Endothelial cell of umbilical vein (primary cell): ENCODE measurements around the gene MTMR6. TPM values are rescaled to one million over a fixed set of nuclear protein-coding genes. Genes with fewer than 3 reads are reported as not detected.

Experiments
- BruUV-seq: library from RNA; stranded (reverse); fragments of 400-500 nt; replicated peaks from 2 replicates; lab custom pipeline; 2021; lab: Mats Ljungman, UMichigan
- CTCF ChIA-PET: fragments of 300-600, 350-600 bp; sonication (Branson Sonifier 250); formaldehyde crosslinking; loops from one replicate; lab custom pipeline; 2021; ENCODE audit warnings: antibody characterized with exemption, inconsistent platforms; lab: Charles Lee
- POLR2A ChIA-PET: fragments of 300-600, 350-600 bp; sonication (Branson Sonifier 250); formaldehyde crosslinking; loops from one replicate; lab custom pipeline; 2021; ENCODE audit warnings: antibody characterized with exemption, inconsistent platforms; lab: Charles Lee
- DNase-seq: peaks from one replicate; pipeline ENCODE4 v3.0.0-alpha.2; 2011; ENCODE audit warnings: low read depth, low spot score
- FAIRE-seq: peaks from 2 replicates; lab custom pipeline; 2011; peaks lifted over from hg19 to GRCh38; lab: Jason Lieb, UNC
- H2AFZ ChIP-seq: 2 replicates; pipeline ENCODE4 v1.6.0; 2012; ENCODE audit warnings: low read depth, low read length, control low read depth, inconsistent platforms
- H3K27ac ChIP-seq: 2 replicates; pipeline ENCODE4 v1.5.1; 2011; ENCODE audit warnings: low read depth, mild to moderate bottlenecking, control low read depth, low read length, moderate library complexity; ENCODE audit not compliant: insufficient read depth
- H3K27me3 ChIP-seq, 2 experiments: 2 replicates each; pipeline versions ENCODE4 v1.6.0 to v1.6.1; 2011; ENCODE audit warnings: low read length in 2 of 2, mixed read lengths in 1 of 2; ENCODE audit not compliant: control insufficient read depth in 2 of 2, insufficient read depth in 2 of 2
- H3K36me3 ChIP-seq, 2 experiments: 2 replicates in 1 of 2; 3 replicates in 1 of 2; pipeline ENCODE4 v1.5.1; 2011; ENCODE audit warnings: low read length in 2 of 2, mild to moderate bottlenecking in 1 of 2, moderate library complexity in 1 of 2; ENCODE audit not compliant: control insufficient read depth in 2 of 2, insufficient read depth in 2 of 2; ENCODE audit errors: extremely low read depth in 1 of 2
- H3K4me1 ChIP-seq: 3 replicates; pipeline ENCODE4 v1.5.1; 2011; ENCODE audit warnings: mild to moderate bottlenecking, low read length; ENCODE audit not compliant: control insufficient read depth, insufficient read depth; ENCODE audit errors: extremely low read depth
- H3K4me2 ChIP-seq: 2 replicates; pipeline ENCODE4 v1.6.1; 2011; ENCODE audit warnings: low read length, control low read depth, mixed read lengths; ENCODE audit not compliant: insufficient read depth
- H3K4me3 ChIP-seq, 3 experiments: fragments of 200-600 bp in 1 of 3; sonication (generic), shearing (Covaris generic) in 1 of 3; replicated peaks in 1 of 3; 2 replicates each; pipeline ENCODE4 v1.5.1; 2011 to 2016; ENCODE audit warnings: control low read depth in 3 of 3, low read length in 3 of 3, mild to moderate bottlenecking in 2 of 3, inconsistent platforms in 1 of 3, low read depth in 1 of 3, moderate library complexity in 1 of 3; ENCODE audit not compliant: insufficient read depth in 1 of 3
- H3K79me2 ChIP-seq: 2 replicates; pipeline ENCODE4 v1.6.0; 2012; ENCODE audit warnings: low read length, inconsistent platforms; ENCODE audit not compliant: control insufficient read depth, insufficient read depth
- H3K9ac ChIP-seq: replicated peaks from 2 replicates; pipeline ENCODE3; 2011; ENCODE audit warnings: low read length, control low read depth; ENCODE audit not compliant: insufficient read depth; ENCODE audit errors: extremely low read depth
- H3K9me1 ChIP-seq: replicated peaks from 3 replicates; pipeline ENCODE4 v1.6.0; 2011; ENCODE audit warnings: mild to moderate bottlenecking, low read length; ENCODE audit not compliant: control insufficient read depth, insufficient read depth; ENCODE audit errors: extremely low read depth
- H3K9me3 ChIP-seq: replicated peaks from 2 replicates; pipeline ENCODE4 v1.5.1; 2012; ENCODE audit warnings: low read length, inconsistent platforms; ENCODE audit not compliant: control insufficient read depth, insufficient read depth
- H4K20me1 ChIP-seq: replicated peaks from 2 replicates; pipeline ENCODE3; 2011; ENCODE audit warnings: mild to moderate bottlenecking, low read length; ENCODE audit not compliant: control insufficient read depth, insufficient read depth; ENCODE audit errors: extremely low read depth
- EZH2 ChIP-seq: IDR thresholded peaks from 2 replicates; pipeline ENCODE4 v1.6.1; 2012; ENCODE audit warnings: borderline replicate concordance, low read depth, mild to moderate bottlenecking, moderate library complexity, low read length, inconsistent platforms; ENCODE audit not compliant: severe bottlenecking
- FOS ChIP-seq: IDR thresholded peaks from 2 replicates; pipeline ENCODE4 v1.6.1; 2011; ENCODE audit warnings: mild to moderate bottlenecking, low read length, moderate library complexity, borderline replicate concordance; ENCODE audit not compliant: insufficient read depth
- GATA2 ChIP-seq: IDR thresholded peaks from 2 replicates; pipeline ENCODE4 v1.7.0; 2011; ENCODE audit warnings: low read depth, mild to moderate bottlenecking, moderate library complexity, mixed read lengths, low read length; ENCODE audit not compliant: insufficient read length, insufficient read depth
- JUN ChIP-seq: IDR thresholded peaks from 2 replicates; pipeline ENCODE4 v1.6.1; 2011; ENCODE audit warnings: borderline replicate concordance, low read depth; ENCODE audit not compliant: insufficient read length, insufficient read depth
- MAX ChIP-seq: IDR thresholded peaks from 2 replicates; pipeline ENCODE4 v1.6.1; 2011; ENCODE audit not compliant: insufficient read depth, insufficient read length
- MYC ChIP-seq: IDR thresholded peaks from one replicate; pipeline ENCODE4 v1.6.1; 2011; ENCODE audit warnings: mild to moderate bottlenecking, low read depth, low read length
- POLR2A ChIP-seq: IDR thresholded peaks from 2 replicates; pipeline ENCODE4 v1.6.1; 2012; ENCODE audit warnings: low read depth, mild to moderate bottlenecking, control low read depth, low read length
- POLR2AphosphoS5 ChIP-seq: IDR thresholded peaks from 2 replicates; pipeline ENCODE4 v1.6.1; 2012; ENCODE audit warnings: low read depth, mild to moderate bottlenecking, control low read depth, low read length, moderate library complexity; ENCODE audit not compliant: insufficient read depth
- dilution Hi-C: fragments of 300-500 bp; cut with MboI; formaldehyde crosslinking; loops from one replicate; pipeline ENCODE4 v1.15.0; 2019; ENCODE audit warnings: low sequenced_read_pairs; ENCODE audit not compliant: extremely low pct_ligation_motif_present
- intact Hi-C: fragments of 100-400 bp; cut with micrococcal nuclease; formaldehyde crosslinking; loops from one replicate; pipeline ENCODE4 v1.10.0; 2022
- polyA plus RNA-seq, 4 experiments: library from polyadenylated mRNA; depleted of rRNA in 3 of 4; stranded (reverse) in 3 of 4; unstranded in 1 of 4; fragments of >200 nt; gene quantifications; 2 replicates each; pipeline versions ENCODE4 v1.2.1 to v1.2.3, GENCODE V29; 2011 to 2012; ENCODE audit warnings: missing spikeins in 1 of 4
- total RNA-seq: library from RNA; stranded (reverse); gene quantifications from 2 replicates; pipeline ENCODE4 v1.2.3, GENCODE V29; 2021
- TF ChIP-seq, protein P1 (sequence below), 2 donors: IDR thresholded peaks; 1 replicate in 1 of 2; 2 replicates in 1 of 2; pipeline ENCODE4 v1.5.1; 2011; ENCODE audit warnings: low read length in 2 of 2, mild to moderate bottlenecking in 2 of 2, moderate library complexity in 2 of 2, control low read depth in 1 of 2, inconsistent platforms in 1 of 2, low read depth in 1 of 2; ENCODE audit not compliant: insufficient read depth in 1 of 2; ENCODE audit errors: extremely low read depth in 1 of 2

MTMR6 gene
- total and polyA plus RNA-seq, 2 donors (not counting 3 experiments of a cell fraction or from before 2014, with no cell fraction given) = 10.2 to 20.9 TPM

DNA sequence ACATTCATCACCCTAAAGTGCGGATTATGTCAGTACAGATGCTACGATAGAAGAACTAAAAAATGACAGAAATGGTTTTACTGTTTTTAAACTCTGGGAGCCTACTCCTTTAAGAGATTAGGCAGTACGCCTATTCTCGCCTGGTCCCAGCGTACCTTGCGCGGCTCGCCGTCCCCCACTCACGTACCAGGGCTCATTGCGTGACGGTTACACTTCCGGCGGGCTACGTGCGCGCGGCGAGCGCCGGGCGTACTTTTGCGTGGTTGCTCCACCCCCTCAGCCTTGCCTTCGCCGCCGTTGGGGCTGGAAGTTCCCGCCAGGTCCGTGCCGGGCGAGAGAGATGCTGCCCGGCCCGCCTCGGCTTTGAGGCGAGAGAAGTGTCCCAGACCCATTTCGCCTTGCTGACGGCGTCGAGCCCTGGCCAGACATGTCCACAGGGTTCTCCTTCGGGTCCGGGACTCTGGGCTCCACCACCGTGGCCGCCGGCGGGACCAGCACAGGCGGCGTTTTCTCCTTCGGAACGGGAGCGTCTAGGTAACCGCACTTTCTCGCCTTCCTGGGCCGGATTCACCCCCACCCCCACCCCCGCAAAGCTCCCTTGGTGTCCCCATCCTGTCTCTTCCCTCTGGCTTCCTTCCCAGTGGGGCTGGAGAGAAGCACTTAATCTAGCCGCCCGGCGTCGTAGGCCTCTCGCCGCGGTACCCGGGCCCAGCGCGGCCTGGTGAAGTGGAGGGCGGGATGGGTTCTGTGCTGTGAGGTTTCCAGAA, 14.2 kb upstream of the MTMR6 start, which contains the start of gene NUP58:
Gene NUP58 (plus strand): TSS at position 279 of the 767 bp plus-strand sequence. CDS start 149 bp downstream, at position 428.
- FAIRE-seq (peak; percentile 94), DNase-seq (peak; percentile 96)
- H3K9me3 ChIP-seq = no peaks in the 10 kb centered on the region
- H3K4me1 ChIP-seq = peaks cover 16% of the 10 kb centered on the region
- peak within 1 kb of the TSS; percentile 79 for H3K27ac ChIP-seq
- dilution Hi-C loops = no loop called here
- no peaks in the 10 kb centered on the region for H3K9me1 ChIP-seq
- ChIA-PET POLR2A (interaction anchor here (0.6 kb wide), 1 partner anchor 48 kb away, joined by 9 read pairs; no protein-coding TSS in a partner anchor), CTCF (interaction anchor here (2.0 to 2.9 kb wide), 2 partner anchors 8 to 15 kb away, joined by 7 to 18 read pairs; partner anchors contain the start of gene MTMR6)
- BruUV-seq = no TSS peak
- TF ChIP-seq MYC (no peak), JUN (no peak), POLR2AphosphoS5 (peak; percentile 88), POLR2A (peak; percentile 70), GATA2 (no peak), MAX (peak; percentile 71), EZH2 (no peak), FOS (peak; percentile 8)
- TF ChIP-seq, protein P1, sequence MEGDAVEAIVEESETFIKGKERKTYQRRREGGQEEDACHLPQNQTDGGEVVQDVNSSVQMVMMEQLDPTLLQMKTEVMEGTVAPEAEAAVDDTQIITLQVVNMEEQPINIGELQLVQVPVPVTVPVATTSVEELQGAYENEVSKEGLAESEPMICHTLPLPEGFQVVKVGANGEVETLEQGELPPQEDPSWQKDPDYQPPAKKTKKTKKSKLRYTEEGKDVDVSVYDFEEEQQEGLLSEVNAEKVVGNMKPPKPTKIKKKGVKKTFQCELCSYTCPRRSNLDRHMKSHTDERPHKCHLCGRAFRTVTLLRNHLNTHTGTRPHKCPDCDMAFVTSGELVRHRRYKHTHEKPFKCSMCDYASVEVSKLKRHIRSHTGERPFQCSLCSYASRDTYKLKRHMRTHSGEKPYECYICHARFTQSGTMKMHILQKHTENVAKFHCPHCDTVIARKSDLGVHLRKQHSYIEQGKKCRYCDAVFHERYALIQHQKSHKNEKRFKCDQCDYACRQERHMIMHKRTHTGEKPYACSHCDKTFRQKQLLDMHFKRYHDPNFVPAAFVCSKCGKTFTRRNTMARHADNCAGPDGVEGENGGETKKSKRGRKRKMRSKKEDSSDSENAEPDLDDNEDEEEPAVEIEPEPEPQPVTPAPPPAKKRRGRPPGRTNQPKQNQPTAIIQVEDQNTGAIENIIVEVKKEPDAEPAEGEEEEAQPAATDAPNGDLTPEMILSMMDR (IDR thresholded peaks at IDR 0.05; ENCODE audit: extremely low read depth in 1 of 2, insufficient read depth in 1 of 2, low read depth in 1 of 2, low read length in 2 of 2) = no peak
- peak within 1 kb of the TSS; percentile 87 for H3K9ac ChIP-seq
- H3K79me2 ChIP-seq = peaks cover 46% of the 10 kb centered on the region
- peak within 1 kb of the TSS; percentile 93 for H2AFZ ChIP-seq
- peaks cover 8 to 22% of the 10 kb centered on the region in 2 experiments for H3K27me3 ChIP-seq
- peaks cover 0 to 2% of the 10 kb centered on the region in 2 experiments for H3K36me3 ChIP-seq
- intact Hi-C loops = loop anchor here (1.0 to 5.0 kb wide), 3 partner anchors 13 to 794 kb away; partner anchors contain the start of gene MTMR6
- H3K4me3 ChIP-seq = peak within 1 kb of the TSS; percentile 94 to 99 (median 99)
- H4K20me1 ChIP-seq = peaks cover 4% of the 10 kb centered on the region
- H3K4me2 ChIP-seq = peak within 1 kb of the TSS; percentile 100
